HG03280 (cell line): ENCODE measurements around the gene MRC1.

Experiments used
- ATAC-seq: cut with Tn5 transposase; IDR thresholded peaks from one replicate; pipeline ENCODE4 v1.9.1; 2021; ENCODE audit warnings: mild to moderate bottlenecking, moderate library complexity; ENCODE audit not compliant: unreplicated experiment

Gene MRC1

DNA sequence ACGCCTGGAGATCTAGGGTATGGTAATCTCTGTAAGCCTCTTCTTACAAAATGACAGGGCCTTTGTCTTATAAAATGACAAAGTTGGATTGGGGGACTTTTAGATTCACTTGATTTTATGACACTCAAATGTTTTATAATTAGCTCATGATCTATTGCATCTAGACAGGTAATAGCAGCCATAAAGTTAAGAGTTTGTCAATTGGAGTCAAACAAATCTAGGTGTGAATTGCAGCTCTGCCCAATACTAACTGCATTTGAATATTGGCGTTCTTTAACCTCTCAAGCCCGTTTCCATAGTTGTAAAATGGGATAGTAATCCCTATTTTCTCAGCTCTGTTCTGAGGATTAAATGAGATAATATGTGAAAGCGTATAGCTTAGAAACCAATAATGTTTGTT, 14.1 kb upstream of the MRC1 start:
- no peak for ATAC-seq

DNA sequence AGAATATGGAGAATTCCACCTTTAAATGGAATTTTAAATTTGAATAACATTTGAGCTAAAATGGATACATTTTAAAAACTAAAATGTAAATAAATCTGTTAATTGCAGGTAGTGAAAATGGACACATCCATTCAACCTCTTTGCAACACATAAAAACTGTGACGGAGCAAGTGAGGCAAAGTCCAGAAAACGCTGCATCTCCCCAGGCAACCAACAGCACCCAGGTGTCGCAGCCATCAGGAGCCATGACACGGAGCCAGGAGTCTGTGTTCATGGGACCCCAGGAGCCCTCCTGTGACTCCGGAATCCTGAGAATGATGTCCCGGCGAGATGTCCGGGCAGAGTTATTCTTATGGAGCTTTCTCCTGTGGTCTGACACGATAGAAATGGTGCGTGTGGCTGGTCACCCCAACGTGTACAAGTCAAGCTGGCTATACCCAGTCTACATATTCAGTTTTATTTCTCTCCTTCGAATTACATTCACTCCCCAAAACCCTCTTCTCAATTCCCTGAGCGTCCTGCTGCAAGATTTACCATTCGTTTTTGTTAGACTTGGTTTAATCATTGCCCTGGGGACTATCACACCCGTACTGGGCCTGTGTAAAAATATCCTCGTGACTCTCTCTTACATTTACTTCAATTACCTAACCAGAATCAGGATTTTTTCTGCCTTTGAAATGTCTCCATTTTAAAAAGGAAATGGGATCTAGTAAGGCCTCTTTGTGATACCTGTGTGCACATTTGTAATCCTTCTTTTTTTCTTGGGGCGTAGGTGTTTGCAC, 13.1 kb upstream of the MRC1 start:
- no peak for ATAC-seq

DNA sequence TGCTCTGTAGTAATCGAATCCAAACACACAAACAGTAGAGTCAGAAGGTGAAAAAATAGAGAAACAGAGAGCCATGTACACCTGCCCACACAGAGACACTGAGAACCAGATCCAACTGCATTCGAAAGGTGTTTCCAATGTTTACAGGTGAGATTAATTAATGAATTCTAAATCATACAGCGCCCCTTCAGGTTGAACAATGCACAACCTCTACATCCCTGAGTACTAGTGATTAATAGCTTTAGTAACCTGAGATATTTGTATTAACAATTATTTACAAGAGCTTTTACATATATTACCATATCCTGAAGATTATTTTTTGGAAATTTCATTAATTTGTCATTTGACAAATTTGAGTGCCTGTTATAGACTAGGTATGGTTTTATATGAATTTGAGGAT, 7.6 kb upstream of the MRC1 start:
- no peak for ATAC-seq

DNA sequence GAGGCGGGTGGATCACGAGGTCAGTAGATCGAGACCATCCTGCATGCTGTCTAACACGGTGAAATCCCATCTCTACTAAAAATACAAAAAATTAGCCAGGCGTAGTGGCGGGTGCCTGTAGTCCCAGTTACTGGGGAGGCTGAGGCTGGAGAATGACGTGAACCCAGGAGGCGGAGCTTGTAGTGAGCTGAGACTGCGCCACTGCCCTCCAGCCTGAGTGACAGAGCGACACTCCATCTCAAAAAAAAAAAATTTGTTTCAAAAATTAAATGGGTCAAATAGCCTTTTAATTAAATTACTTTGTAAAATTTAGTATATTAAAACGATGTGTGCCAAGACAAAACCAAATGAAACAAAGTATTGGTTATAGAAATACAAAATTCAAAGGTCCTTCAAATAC, 6.8 kb upstream of the MRC1 start:
- no peak for ATAC-seq

DNA sequence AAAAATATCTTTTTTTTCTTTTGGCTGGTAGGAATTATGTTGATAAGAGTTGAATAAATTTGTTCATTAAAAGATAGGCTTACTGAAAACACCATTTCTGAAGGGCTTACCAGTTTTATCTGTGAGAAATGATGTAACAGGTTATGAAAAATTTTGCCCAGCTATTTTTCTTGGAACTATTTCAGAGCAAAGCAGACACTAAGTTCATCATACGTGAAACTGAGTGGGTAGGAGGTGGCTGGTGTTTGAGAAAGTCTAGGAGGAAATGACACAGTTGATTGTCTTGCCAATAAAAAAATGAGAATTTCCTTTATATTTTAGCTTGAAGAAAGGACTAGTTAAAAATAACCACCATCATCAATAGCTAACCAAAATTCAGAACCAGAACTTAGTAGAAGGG, 6.2 kb upstream of the MRC1 start:
- ATAC-seq, result no peak

DNA sequence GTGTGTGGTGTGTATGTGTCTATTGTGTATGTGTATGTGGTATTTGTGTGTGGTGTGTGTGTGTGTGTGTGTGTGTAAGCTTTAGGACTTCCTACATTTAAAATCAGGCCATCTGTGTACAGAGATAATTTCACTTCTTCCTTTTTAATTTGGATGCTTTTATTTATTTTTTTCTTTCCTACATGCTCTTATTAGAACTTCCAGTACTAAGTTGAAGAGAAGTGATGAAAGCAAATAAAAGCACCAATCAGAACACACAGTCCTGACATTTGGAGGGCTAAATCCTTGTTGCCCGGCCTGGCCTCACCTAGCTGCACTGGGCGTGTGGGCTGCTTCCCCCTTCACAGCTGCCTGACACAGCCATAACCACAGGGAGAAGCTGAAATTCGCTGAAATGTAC, 3.8 kb upstream of the MRC1 start:
- ATAC-seq, result no peak

DNA sequence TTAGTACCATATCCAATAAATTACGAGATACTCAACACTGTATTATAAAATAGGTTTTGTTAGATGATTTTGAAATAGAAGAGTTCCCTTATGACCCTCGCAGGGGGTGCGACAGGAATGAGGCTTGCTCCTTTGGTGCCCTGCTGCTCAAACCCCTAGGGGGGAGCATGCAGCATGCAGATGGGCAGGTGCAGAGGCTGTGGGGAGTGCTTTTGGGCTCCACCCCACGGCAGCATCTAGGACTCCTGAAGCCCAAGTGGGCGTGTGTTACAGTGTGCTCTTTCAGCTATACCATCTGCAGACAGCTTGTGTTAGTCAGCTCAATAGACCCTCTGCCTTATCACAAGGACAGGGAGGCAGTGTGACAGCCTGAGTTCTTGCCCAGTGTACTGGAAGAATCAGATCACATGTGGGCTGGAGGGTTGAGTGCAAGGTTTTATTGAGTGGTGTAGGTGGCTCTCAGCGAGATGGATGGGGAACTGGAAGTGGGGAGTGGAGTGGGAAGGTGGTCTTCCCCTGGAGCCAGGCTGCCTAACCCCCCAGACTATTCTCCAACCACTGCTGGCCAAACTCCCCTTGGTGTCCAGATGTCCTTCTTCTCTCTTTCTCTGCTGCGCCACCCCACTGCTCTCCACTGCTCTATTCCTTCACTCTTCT, 3.1 kb upstream of the MRC1 start:
- ATAC-seq, result peak; percentile 68

- ATAC-seq, result no peak
These were observed 2.2 kb downstream of the MRC1 start for GRCh38 chr10:17811146-17811865.

DNA sequence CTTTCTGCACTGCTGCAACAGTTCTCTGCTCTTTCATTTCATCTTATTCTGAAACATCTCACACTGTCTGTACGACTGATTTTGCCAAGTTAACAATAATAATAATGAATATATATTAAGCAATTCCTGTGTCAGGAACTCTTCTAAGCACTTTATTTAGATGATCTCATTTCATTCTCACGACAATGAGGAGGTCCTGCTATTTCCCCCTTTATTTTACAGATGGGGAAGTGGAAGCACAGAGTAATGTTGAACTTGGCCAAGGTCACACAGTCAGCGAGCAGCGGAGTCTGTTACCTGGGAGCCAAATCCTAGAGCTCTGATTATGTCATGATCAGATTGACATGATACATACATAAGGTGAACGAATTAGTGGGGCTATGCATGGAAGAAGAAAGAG, 5.8 kb downstream of the MRC1 start:
- ATAC-seq, result no peak

- ATAC-seq, result no peak
These were observed 7.1 kb downstream of the MRC1 start for GRCh38 chr10:17816199-17816598.

- no peak for ATAC-seq
These were observed 8.2 kb downstream of the MRC1 start for GRCh38 chr10:17817316-17817715.

- no peak for ATAC-seq
These were observed 8.6 kb downstream of the MRC1 start for GRCh38 chr10:17817790-17818189.

DNA sequence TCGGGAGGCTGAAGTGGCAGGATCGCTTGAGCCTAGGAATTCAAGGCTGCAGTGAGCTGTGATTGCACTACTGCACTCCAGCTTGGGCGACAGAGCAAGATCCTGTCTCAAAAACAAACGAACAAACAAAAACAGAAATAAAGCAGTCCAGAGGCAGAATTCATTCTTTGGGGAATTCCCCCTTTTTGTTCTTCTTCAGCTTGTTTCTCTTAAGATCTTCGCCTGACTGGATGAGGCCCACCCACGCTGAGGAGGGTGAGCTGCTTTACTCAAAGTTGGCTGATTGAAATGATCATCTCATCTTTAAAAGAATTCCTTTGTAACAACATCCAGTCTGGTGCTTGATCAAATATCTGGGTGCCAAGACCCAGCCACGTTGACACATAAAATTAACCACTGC, 10.7 kb downstream of the MRC1 start:
- no peak for ATAC-seq

GRCh38 chr10:17820943-17821342, 11.8 kb downstream of the MRC1 start:
- ATAC-seq, result no peak

- ATAC-seq, result no peak
These were observed 12.7 kb downstream of the MRC1 start for GRCh38 chr10:17821893-17822292.

DNA sequence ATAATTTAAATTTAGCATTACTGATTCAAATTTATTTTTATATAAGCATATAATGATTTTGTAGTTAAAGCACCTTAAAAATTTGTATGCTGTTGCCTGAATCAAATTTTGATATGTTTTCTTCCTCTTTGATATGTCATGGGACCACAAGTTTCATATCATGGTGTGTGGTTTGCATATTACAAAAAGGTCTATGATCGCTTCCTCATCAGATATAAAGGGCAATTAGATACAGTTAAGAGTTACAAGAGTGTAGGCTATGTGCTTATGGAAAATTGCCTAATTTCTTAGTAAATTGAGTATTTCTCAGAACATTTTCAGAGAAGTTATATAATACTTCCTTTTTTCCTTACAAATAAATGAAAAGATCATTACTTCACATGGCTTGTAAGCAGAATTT, 22.2 kb downstream of the MRC1 start:
- no peak for ATAC-seq

DNA sequence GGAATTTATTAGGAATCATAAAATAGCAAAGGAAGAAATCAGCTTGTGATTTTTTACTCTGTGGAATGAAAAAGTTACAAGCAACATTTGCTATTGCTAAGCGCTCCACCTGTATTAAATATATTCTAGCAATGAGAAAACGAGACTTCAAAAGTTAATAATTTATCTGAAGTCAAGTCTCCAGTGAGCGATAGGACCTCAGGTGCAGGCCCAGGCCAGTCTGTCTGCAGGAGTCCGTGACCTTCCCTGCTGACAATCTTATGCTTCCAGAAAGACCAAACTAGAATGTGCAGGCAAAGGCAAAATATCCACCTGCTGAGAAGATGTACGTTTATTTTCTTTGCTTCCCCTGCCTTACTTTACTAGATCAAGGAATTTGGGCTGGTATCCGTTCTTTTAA, 22.7 kb downstream of the MRC1 start:
- ATAC-seq, result no peak

- no peak for ATAC-seq
These were observed 24.5 kb downstream of the MRC1 start for GRCh38 chr10:17833656-17834055.

- ATAC-seq, result no peak
These were observed 26.5 kb downstream of the MRC1 start for GRCh38 chr10:17835688-17836087.

- no peak for ATAC-seq
These were observed 27.8 kb downstream of the MRC1 start for GRCh38 chr10:17836942-17837341.

DNA sequence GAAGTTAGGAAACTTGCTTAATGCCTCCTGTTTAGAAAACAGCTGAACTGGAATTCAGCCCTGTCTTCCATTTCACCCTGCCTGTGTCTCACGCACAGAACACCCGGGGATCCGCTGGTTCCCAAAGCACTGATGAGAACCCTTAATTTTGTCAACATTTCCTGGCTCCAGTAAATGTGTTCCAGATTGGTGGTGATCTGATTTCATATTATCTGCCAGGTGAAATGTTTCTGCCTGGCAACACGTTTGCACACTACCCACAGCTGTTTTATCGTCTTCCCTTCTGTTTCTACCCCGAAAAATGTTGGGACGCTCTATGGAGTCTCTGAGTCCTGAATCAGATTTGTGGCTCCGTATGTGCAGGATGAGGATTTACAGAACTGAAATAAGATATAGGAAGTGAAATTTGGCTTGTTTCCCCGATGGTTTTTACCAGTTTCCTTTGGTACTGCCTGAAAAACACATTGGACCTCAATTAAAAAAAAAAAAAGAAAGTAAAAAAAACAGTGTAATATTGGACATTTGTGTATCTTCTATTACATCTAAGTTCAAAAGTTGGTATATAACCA, 29.0 kb downstream of the MRC1 start:
- ATAC-seq, result no peak

- ATAC-seq, result no peak
These were observed 31.9 kb downstream of the MRC1 start for GRCh38 chr10:17841050-17841449.
